Measurements from ENCODE around the gene RNASE11. TPM values are rescaled to one million over a fixed set of nuclear protein-coding genes. Genes with fewer than 3 reads are reported as not detected.
A peak's percentile ranks its signal among the peaks of the same experiment; 100 is the strongest.

RNASE11 gene
- polyA plus RNA-seq, 1 of the 3 experiments (the other 2 are of a cell fraction): not detected

DNA sequence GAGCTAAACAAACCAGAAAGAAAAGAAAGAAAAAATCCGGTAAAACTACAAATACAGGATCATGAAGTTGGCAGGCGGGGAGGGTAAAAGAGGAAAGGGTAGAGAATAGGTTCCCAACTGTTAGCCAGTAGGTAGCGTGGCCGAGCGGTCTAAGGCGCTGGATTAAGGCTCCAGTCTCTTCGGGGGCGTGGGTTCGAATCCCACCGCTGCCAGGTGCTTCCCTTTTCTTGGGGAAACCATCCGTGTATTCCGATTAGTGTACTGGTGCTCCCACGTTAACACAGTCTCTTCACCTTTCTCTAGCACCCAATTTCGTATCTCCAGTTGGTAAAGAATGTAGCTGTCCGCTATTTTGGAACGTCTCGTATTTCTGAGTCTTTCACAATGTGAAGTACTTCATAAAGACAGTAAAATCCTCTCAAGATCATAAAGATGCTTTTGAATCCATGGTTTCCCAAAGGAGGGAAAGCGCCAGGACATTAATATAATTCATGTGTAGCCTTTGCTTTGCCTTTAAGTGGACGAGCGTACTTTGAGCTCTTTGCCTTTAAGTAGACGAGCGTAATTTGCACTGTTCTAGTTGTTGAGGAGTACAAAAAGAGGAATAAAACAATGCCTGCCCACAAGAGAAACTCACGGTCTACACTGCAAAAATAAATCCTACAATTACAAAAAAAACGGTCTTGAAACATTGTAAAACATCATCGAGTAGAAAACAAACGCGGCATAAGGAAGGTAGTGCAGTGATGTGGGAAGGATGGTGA is 22.4 kb upstream of the RNASE11 start:
- H2AFZ ChIP-seq (ENCODE audit: low read depth): peak overlapping the region; percentile 63; the same call in 1 of the 2 replicates
- peak overlapping the region; percentile 82 to 96 for H3K4me3 ChIP-seq (ENCODE audit: low read depth in 2 of 2, low read length in 1 of 2)
- H3K27ac ChIP-seq (ENCODE audit: low read depth in 2 of 2, low read length in 1 of 2): no peak overlapping the region
- H3K9me2 ChIP-seq: no peaks in the 10 kb centered on the region
- H3K36me3 ChIP-seq (replicated peaks in 1 of 2; ENCODE audit: control insufficient read depth in 1 of 2, insufficient read depth in 2 of 2, low read length in 1 of 2): no peaks in the 10 kb centered on the region
- 3% methylated on average over 26 of the region's 27 CpGs for WGBS (ENCODE audit: low lambda C conversion rate)
- peak overlapping the region; percentile 73 for H3K4me2 ChIP-seq
- peaks cover 6% of the 10 kb centered on the region for H4K20me1 ChIP-seq (ENCODE audit: insufficient read depth)
- DNase-seq: peak; percentile 66
- ChIA-PET CTCF (interaction anchor here (0.8 to 4.9 kb wide), 26 partner anchors 8 to 294 kb away, joined by 3 to 70 read pairs (median 4); partner anchors contain the start of genes APEX1, CCNB1IP1, OSGEP and PARP2), POLR2A (no interaction called here)
- H3K79me2 ChIP-seq (ENCODE audit: insufficient read depth): no peaks in the 10 kb centered on the region
- H3K9me3 ChIP-seq: no peaks in the 10 kb centered on the region
- H3K9ac ChIP-seq: peak overlapping the region; percentile 46; the same call in 1 of the 2 replicates
- H3K4me1 ChIP-seq (ENCODE audit: control insufficient read depth in 1 of 2, insufficient read depth in 2 of 2, low read depth in 1 of 2, low read length in 1 of 2): no peaks in the 10 kb centered on the region; a peak in 2 of 4 replicates
- H3F3A ChIP-seq (replicated peaks; ENCODE audit: insufficient read depth): peaks cover 36% of the 10 kb centered on the region
- H3K27me3 ChIP-seq (ENCODE audit: insufficient read depth): no peaks in the 10 kb centered on the region
- TF ChIP-seq GATA2 (CRISPR knock-in tag; IDR thresholded peaks at IDR 0.05) (no peak), POLR2AphosphoS5 (IDR thresholded peaks at IDR 0.05; ENCODE audit: low read depth, low read length) (no peak), RXRA (IDR thresholded peaks at IDR 0.05; ENCODE audit: borderline replicate concordance, low read depth) (peak; percentile 38; the same call in 1 of the 2 replicates), EZH2phosphoT487 (IDR thresholded peaks at IDR 0.05; ENCODE audit: borderline replicate concordance, low read depth) (no peak), TEAD4 (IDR thresholded peaks at IDR 0.05; ENCODE audit: borderline replicate concordance, insufficient read depth) (peak; percentile 85), SMC3 (IDR thresholded peaks at IDR 0.05; ENCODE audit: low read depth, low read length) (no peak), FOSL2 (IDR thresholded peaks at IDR 0.05; ENCODE audit: borderline replicate concordance, low read depth) (peak; percentile 56; the same call in 1 of the 2 replicates), MAX (IDR thresholded peaks at IDR 0.05; ENCODE audit: low read depth) (0 out of 2 replicates have a peak, but pooled peaks have one; percentile 11), NRF1 (IDR thresholded peaks at IDR 0.05; ENCODE audit: low read depth, low read length) (no peak), CHD2 (IDR thresholded peaks at IDR 0.05; ENCODE audit: low read length, partially characterized antibody) (peak; percentile 46), EP300 (IDR thresholded peaks at IDR 0.05; ENCODE audit: borderline replicate concordance in 1 of 2, low read depth in 1 of 2, low read length in 1 of 2) (no peak), FOXJ3 (CRISPR knock-in tag; IDR thresholded peaks at IDR 0.05) (no peak), SIN3A (IDR thresholded peaks at IDR 0.05; ENCODE audit: borderline replicate concordance, low read depth, low read length) (no peak), IRF3 (IDR thresholded peaks at IDR 0.05; ENCODE audit: low read depth, low read length) (no peak), REST (IDR thresholded peaks at IDR 0.05; ENCODE audit: low read depth, low read length) (peak; percentile 42; the same call in 1 of the 2 replicates), MXI1 (IDR thresholded peaks at IDR 0.05; ENCODE audit: low read depth, low read length) (no peak), ELF1 (IDR thresholded peaks at IDR 0.05) (no peak), RCOR1 (IDR thresholded peaks at IDR 0.05; ENCODE audit: low read length) (no peak), JUND (IDR thresholded peaks at IDR 0.05) (no peak), MEF2A (IDR thresholded peaks at IDR 0.05; ENCODE audit: borderline replicate concordance, low read depth) (no peak)
- TF ChIP-seq, protein P1, sequence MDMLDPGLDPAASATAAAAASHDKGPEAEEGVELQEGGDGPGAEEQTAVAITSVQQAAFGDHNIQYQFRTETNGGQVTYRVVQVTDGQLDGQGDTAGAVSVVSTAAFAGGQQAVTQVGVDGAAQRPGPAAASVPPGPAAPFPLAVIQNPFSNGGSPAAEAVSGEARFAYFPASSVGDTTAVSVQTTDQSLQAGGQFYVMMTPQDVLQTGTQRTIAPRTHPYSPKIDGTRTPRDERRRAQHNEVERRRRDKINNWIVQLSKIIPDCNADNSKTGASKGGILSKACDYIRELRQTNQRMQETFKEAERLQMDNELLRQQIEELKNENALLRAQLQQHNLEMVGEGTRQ (IDR thresholded peaks at IDR 0.05; ENCODE audit: borderline replicate concordance, low read depth, low read length): no peak
- TF ChIP-seq, protein P2, sequence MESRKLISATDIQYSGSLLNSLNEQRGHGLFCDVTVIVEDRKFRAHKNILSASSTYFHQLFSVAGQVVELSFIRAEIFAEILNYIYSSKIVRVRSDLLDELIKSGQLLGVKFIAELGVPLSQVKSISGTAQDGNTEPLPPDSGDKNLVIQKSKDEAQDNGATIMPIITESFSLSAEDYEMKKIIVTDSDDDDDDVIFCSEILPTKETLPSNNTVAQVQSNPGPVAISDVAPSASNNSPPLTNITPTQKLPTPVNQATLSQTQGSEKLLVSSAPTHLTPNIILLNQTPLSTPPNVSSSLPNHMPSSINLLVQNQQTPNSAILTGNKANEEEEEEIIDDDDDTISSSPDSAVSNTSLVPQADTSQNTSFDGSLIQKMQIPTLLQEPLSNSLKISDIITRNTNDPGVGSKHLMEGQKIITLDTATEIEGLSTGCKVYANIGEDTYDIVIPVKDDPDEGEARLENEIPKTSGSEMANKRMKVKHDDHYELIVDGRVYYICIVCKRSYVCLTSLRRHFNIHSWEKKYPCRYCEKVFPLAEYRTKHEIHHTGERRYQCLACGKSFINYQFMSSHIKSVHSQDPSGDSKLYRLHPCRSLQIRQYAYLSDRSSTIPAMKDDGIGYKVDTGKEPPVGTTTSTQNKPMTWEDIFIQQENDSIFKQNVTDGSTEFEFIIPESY (IDR thresholded peaks at IDR 0.05; ENCODE audit: borderline replicate concordance, low read depth): no peak
- TF ChIP-seq, protein P3, sequence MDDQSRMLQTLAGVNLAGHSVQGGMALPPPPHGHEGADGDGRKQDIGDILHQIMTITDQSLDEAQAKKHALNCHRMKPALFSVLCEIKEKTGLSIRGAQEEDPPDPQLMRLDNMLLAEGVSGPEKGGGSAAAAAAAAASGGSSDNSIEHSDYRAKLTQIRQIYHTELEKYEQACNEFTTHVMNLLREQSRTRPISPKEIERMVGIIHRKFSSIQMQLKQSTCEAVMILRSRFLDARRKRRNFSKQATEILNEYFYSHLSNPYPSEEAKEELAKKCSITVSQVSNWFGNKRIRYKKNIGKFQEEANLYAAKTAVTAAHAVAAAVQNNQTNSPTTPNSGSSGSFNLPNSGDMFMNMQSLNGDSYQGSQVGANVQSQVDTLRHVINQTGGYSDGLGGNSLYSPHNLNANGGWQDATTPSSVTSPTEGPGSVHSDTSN (IDR thresholded peaks at IDR 0.05): no peak

Measured in SK-N-SH (cell line).